ENCODE data around the gene DPP4. TPM values are rescaled to one million over a fixed set of nuclear protein-coding genes. Genes with fewer than 3 reads are reported as not detected.

DPP4 gene
- total RNA-seq, 1 donor from 2014 or later, result 1.7 TPM

DNA sequence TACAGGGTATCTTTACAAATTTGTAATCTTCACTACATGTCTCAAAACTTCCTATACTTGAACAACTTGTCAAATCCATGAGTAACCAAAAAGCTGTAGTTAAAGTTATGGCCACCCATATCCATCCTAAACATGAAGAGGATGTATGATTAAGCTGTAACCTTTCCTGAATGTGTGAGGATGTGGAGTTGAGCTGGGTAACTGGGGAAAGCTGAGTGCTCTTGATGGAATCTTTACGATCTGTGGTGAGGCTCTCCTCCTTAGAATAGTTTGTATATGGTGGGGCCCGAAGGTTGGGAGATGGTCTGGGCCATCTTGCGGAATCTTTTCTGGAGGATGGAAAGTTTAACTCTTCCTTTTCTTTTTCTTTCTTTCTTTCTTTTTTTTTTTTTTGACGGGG, 29.4 kb downstream of the DPP4 start:
- intact Hi-C loops (cut with DNase I), result no loop called here
- Histone ChIP-seq H3K9me3 (peaks cover 0 to 3% of the 10 kb centered on the region in 2 donors), H3K27ac (no peak overlapping the region), H3K4me1 (no peaks in the 10 kb centered on the region), H3K4me3 (no peak overlapping the region), H3K27me3 (no peaks in the 10 kb centered on the region), H3K36me3 (no peaks in the 10 kb centered on the region)
- no peak for DNase-seq (ENCODE audit: low spot score in 2 of 2)
- TF ChIP-seq, protein P1, sequence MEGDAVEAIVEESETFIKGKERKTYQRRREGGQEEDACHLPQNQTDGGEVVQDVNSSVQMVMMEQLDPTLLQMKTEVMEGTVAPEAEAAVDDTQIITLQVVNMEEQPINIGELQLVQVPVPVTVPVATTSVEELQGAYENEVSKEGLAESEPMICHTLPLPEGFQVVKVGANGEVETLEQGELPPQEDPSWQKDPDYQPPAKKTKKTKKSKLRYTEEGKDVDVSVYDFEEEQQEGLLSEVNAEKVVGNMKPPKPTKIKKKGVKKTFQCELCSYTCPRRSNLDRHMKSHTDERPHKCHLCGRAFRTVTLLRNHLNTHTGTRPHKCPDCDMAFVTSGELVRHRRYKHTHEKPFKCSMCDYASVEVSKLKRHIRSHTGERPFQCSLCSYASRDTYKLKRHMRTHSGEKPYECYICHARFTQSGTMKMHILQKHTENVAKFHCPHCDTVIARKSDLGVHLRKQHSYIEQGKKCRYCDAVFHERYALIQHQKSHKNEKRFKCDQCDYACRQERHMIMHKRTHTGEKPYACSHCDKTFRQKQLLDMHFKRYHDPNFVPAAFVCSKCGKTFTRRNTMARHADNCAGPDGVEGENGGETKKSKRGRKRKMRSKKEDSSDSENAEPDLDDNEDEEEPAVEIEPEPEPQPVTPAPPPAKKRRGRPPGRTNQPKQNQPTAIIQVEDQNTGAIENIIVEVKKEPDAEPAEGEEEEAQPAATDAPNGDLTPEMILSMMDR (IDR thresholded peaks at IDR 0.05), result no peak

DNA sequence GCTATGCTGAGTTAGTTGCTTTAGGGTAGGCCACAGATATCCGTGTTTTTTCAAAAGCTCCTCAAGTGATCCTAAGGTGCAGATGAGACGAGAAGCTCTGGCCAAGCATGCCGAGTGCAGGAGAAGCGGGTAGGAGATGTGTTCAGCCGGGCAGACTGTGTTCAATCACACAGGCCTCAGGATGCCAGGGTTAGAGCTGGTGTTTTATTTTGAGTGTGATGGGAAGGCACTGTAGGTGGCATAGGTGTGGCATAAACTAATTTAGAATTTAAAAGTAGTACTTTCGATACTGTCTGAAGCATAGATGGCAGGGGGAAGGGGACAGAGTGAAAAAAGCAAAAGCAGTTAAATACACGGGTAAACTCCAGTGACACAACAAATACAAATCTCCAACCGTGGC, 30.9 kb downstream of the DPP4 start:
- Histone ChIP-seq H3K27me3 (no peaks in the 10 kb centered on the region), H3K9me3 (no peaks in the 10 kb centered on the region), H3K36me3 (no peaks in the 10 kb centered on the region), H3K27ac (no peak overlapping the region), H3K4me1 (no peaks in the 10 kb centered on the region), H3K4me3 (no peak overlapping the region)
- intact Hi-C loops (cut with DNase I), result no loop called here
- TF ChIP-seq, protein P1 (IDR thresholded peaks at IDR 0.05), result no peak
- no peak for DNase-seq (ENCODE audit: low spot score in 2 of 2)

DNA sequence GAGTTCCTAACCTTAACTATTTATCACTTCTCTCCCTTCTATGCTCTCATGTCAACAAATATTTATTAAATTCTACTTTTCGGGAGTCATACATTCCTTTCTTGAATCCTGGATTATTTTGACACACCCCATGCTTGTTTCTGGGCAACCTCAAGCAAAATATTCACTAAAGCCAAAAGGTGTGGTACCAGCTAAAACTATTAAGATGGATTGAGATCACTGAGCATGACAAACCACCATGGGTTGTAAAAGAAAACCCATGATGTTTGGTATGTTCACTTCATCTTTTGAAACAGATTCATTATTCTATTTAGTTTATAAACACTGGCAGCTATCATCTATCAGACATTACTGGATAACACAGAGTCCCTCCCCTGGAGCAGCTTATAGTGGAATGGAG, 32.5 kb downstream of the DPP4 start:
- TF ChIP-seq, protein P1 (IDR thresholded peaks at IDR 0.05), result no peak
- intact Hi-C loops (cut with DNase I), result no loop called here
- Histone ChIP-seq H3K4me1 (no peaks in the 10 kb centered on the region), H3K27me3 (no peaks in the 10 kb centered on the region), H3K9me3 (no peaks in the 10 kb centered on the region), H3K4me3 (no peak overlapping the region), H3K36me3 (no peaks in the 10 kb centered on the region), H3K27ac (no peak overlapping the region)
- no peak for DNase-seq (ENCODE audit: low spot score in 2 of 2)

DNA sequence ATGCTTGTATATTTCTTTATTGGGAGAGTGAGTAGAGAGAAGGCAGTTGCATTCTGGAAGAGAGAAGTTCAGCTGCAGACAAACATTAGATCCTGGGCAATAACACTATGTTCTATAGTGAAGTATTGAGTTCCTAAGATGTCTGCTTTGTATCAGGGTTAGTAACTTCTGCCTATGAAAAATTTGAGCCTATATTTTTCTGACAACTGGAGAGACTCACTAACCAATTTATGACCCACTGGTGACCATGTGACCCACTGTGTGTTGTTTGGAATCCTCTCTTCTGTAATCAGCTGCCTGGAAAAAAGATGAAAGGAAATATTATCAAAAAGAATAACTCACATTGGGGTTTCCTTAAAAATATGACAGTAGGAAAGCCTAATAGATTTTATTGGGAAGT, 35.3 kb downstream of the DPP4 start:
- no peak overlapping the region for H3K4me3 ChIP-seq

DNA sequence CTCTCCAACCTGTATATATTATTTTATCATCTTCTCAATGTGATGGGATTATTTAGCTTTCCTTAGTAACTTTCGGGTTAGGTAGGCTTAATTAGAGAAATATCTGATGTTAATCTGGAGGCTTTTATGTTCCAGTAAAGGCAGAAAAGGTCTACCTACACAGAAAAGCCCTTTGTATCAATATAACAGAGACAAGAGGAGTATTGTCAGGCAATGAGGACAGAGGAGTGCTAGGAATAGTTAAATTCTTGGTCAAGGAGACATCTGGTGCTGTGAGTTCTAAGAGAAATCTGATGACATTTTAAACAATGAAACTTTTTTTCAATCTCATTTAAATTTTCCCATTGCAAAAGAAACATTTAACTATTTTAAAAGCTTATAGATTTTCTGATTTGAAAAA, 36.1 kb downstream of the DPP4 start:
- no peaks in the 10 kb centered on the region for H3K36me3 ChIP-seq
- H3K27me3 ChIP-seq, result no peaks in the 10 kb centered on the region
- TF ChIP-seq, protein P1 (IDR thresholded peaks at IDR 0.05), result no peak
- intact Hi-C loops (cut with DNase I), result no loop called here
- no peaks in the 10 kb centered on the region for H3K4me1 ChIP-seq
- H3K27ac ChIP-seq, result no peak overlapping the region
- H3K4me3 ChIP-seq, result no peak overlapping the region
- no peaks in the 10 kb centered on the region for H3K9me3 ChIP-seq
- no peak for DNase-seq (ENCODE audit: low spot score in 2 of 2)

More for the DNA sequence above, 35.3 kb downstream of the DPP4 start:
- Histone ChIP-seq H3K36me3 (no peaks in the 10 kb centered on the region), H3K9me3 (no peaks in the 10 kb centered on the region), H3K4me1 (no peaks in the 10 kb centered on the region), H3K27ac (no peak overlapping the region), H3K27me3 (no peaks in the 10 kb centered on the region)
- DNase-seq (ENCODE audit: low spot score in 2 of 2), result no peak
- intact Hi-C loops (cut with DNase I), result no loop called here
- TF ChIP-seq, protein P1 (IDR thresholded peaks at IDR 0.05), result no peak
